GM19372 (cell line): ENCODE measurements around the gene C10orf88.

Experiments used
- ATAC-seq: cut with Tn5 transposase; IDR thresholded peaks from one replicate; pipeline ENCODE4 v1.9.1; 2021; ENCODE audit warnings: mild to moderate bottlenecking, low read depth, moderate library complexity; ENCODE audit not compliant: unreplicated experiment

Gene C10orf88

DNA sequence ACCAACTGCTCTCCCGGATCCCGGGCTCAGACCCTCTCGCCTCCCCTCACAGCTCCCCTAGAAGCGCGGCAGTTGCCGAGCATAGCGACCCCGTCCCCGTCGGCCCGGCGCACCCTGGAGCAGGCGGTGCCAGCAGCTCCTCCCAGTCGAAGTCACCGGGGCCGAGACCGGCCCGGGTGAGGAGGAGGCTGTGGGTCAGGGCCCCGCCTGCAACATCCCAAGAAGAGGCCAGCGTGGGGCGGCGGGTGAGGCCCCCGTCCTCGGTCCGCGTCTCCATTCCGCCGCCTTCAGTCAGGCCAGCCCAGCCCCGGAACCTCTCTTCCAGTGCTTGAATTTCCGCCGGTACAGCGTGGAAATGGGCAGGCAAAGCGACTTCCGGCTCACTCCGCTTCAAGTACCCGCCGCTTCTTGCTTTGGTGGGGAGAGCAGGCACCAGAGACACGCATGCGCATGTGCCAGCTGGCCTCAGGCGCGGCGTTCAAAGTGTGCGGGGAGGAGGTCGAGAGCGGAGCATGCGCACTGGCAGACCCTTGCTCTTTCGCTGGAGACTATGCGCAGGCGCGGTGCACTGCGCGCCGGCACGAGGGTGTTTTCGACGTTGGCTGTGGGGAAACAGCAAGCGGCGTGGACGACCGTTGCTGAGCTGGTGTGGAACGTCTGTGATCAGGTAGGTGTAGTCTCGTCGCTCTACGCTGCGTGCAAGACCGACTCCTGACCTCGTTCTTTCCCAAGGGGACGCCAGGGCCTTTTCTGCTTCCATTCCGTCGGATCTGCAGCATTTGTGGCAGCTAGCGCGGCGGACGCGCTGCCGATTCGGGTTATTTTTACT is at the start of gene C10orf88:
C10orf88 (minus strand) TSS at position 326 of the 829 bp plus-strand sequence; CDS start at position 277, 49 bp downstream.
- ATAC-seq, result peak; percentile 99

- ATAC-seq, result no peak
These were observed 47.3 kb upstream of the C10orf88 start for GRCh38 chr10:123001370-123001769.

- no peak for ATAC-seq
These were observed 46.1 kb upstream of the C10orf88 start for GRCh38 chr10:123000155-123000554.

DNA sequence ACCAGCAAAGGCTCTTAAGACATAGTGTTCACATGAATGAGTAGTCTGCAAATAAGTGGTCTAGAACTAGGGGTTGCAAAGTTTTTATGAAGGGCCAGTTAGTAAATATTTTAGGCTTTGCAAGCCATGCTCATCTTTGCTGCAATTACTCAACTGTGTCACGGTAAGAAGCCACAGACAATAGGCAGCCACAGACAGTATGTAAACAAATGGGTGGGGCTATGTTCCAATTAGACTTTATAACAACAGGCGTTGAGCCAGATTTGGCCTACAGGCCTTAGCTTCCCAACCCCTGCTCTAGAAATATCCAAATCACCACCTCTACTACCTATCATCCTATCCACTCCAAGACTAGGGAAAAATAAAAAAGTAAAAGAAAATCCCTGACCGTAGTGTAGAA is 45.3 kb upstream of the C10orf88 start:
- no peak for ATAC-seq

GRCh38 chr10:122998934-122999333 is 44.9 kb upstream of the C10orf88 start:
- ATAC-seq, result no peak

- ATAC-seq, result no peak
These were observed 44.4 kb upstream of the C10orf88 start for GRCh38 chr10:122998360-122998917.

DNA sequence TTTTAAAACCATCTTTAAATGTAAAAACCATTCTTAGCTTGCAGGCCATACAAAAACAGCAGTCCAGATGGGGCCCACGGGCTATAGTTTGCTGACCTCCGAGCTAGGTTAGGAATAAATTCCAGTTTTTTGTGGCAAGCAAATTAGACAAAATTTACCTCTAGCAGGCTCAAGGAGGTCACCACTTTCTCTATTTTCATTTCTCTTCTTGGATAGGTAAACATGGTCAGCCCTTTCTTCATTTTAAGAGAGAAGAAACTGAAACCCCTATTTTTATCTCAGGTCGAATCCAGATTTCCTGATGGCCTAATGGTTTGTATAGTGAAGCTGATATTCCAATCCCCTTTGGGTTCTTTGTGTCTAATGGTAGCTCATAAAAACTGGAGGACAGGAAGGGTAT is 43.8 kb upstream of the C10orf88 start:
- no peak for ATAC-seq

DNA sequence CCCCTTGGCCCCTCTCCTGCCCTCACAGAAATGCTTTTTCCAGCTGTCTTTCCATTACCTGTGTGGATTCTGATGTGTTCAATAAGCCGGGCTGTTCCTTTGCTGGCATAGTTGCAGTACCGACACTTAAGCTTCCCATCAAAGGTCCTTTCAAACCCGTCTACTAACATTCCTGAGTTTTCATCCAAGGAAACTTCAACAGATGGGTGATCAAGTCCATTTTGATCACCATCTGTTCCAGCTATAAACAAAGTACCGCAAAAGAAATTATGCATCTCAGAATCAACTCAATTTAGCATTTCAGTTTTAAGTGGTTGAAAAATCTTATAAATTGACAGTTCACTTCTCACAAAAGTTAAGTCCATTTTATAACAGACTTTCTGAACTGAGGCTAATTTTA is 41.9 kb upstream of the C10orf88 start:
- no peak for ATAC-seq

DNA sequence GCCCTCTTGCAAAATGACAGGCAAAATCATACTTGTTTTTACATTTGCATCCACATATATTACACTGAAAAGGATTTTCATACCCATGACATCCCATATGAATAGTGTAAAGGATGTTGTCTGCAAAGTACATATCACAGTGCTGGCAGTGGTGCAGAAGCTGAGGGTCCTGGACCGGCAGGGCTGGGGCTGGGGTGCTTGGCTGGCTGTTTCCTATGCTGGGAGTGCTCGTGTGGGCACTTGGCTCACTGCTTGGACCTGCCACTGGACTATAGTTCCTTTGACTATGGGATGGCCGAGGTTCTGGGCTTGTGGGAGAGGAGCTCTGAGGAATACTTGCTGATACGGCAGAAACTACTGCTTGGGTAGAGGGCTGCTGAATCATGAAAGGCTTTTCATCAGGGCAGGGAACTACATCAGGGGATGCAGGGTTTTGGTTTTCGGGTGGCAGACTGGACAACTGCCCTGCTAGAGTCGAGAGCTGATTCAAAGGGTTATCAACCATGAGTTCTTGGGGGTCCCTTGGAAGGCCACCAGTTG is 39.8 kb upstream of the C10orf88 start:
- ATAC-seq, result no peak

DNA sequence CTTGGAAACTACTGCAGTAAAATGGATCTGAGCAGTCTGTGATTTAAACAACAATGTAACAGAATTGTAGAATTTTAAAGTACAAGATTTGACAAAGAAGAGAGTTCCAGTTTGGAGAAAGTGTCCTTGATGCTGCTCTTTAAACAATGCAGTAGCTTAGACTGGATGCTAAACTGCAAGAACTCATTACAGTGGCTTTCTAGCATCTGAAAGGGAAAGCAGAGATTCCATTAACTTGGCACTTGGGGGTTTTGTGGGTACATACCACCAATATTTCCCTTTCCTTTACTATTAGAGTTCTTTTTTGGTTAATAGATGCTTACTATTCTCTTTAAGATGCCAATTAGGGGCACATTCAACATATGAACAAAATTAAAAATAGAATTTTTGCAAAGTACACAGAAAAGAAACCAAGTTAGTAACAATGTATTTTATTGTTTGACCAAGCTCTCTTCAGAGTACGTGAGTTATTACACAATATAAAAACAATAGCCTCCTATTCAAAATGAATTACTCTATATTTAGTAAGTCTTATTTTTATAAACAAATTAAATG is 38.1 kb upstream of the C10orf88 start:
- ATAC-seq, result no peak

DNA sequence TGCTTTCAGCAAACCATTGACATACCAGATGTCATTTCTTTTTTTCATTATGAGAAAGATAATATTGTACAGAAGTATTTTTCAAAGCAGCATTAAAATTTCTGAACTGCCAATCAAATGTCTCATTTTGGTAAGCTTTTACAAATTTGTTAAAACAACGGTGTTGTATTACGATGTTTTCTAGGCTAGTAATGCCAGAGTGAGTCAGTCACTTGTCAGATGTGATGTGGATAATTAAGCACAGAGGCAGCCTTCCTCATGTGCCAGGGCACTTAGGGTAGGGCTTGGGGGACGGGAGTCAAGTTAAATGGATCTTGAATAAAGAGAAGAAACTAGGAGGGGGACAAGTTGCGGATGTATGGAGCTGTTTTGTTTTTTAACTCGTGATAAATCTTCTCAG is 36.3 kb upstream of the C10orf88 start:
- no peak for ATAC-seq

- no peak for ATAC-seq
These were observed 34.5 kb upstream of the C10orf88 start for GRCh38 chr10:122988501-122988900.

DNA sequence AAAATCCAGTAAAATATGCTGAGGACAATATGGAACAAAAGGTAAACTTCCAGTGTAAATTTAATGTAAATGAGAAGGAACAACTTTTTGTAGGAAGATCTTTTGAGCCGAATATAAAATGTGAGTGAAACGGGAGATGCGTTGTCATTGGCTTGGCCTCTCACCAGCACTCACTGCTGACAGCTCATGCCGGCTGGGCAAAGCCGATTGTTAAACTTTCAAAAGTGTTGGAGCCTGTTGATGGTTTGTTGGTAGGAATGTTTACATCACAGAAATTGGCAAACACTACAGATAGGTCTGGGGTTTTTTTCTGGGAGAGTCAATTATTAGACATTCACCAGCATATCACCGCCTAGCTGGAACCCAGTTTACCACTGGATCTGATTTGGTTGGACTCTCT is 32.3 kb upstream of the C10orf88 start:
- no peak for ATAC-seq

GRCh38 chr10:122984708-122985107 is 30.7 kb upstream of the C10orf88 start:
- no peak for ATAC-seq

DNA sequence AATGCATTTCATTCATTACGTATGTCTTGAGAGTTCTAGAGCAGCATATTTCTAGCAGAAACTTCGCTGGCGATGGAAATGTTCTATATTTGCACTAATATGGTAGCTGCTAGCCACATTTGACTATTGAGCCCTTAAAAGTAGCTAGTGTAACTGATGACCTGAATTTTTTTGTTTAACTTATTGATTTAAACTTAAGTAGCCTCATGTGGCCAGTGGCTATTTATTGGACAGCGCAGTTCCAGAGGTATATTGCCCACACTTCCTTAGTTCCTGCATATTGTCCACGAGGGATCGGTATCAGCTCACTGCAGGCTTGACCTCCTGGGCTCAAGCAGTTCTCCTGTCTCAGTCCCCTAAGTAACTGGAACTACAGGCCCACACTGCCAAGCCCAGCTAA is 29.9 kb upstream of the C10orf88 start:
- ATAC-seq, result no peak

GRCh38 chr10:122981066-122981464 is 27.0 kb upstream of the C10orf88 start:
- ATAC-seq, result no peak

GRCh38 chr10:122980209-122981065 is 26.4 kb upstream of the C10orf88 start, which contains the start of gene PSTK:
TSS of gene PSTK (plus strand) at chr10:122980401. CDS start at chr10:122980480, 79 bp downstream.
- ATAC-seq, result peak; percentile 98

GRCh38 chr10:122974543-122975064 is 20.6 kb upstream of the C10orf88 start:
- ATAC-seq, result no peak

DNA sequence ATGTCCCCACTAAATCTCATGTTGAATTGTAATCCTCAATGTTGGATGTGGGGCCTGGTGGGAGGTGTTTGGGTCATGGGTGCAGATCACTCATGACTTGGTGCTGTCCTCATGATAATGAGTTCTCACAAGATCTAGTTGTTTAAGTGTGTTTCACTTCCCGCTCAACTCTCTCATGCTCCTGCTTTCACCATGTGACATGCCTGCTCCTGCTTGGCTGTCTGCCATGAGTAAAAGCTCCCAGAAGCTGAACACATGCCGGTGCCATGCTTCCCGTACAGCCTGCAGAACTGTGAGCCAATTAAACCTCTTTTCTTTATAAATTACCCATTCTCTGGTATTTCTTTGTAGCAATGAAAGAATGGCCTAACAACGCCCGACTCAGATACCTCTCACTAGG is 20.0 kb upstream of the C10orf88 start:
- no peak for ATAC-seq

GRCh38 chr10:122968698-122969097 is 14.7 kb upstream of the C10orf88 start:
- no peak for ATAC-seq
